HCT116 (cell line): ENCODE data around the gene CYP46A1. TPM values are rescaled to one million over a fixed set of nuclear protein-coding genes. Genes with fewer than 3 reads are reported as not detected.
A peak's percentile ranks its signal among the peaks of the same experiment; 100 is the strongest.

Source experiments
- ATAC-seq: fragments of 200-7000 bp; cut with Tn5 transposase; 2 replicates; pipeline ENCODE4 v1.9.1; 2020; ENCODE audit warnings: mild to moderate bottlenecking, moderate library complexity
- BruUV-seq: library from RNA; stranded (reverse); fragments of 400-500 nt; replicated peaks from 2 replicates; lab custom pipeline; 2021; lab: Mats Ljungman, UMichigan
- CTCF ChIA-PET: fragments of 300-600 bp; sonication (Branson Sonifier 250); formaldehyde crosslinking; loops from one replicate; lab custom pipeline; 2021; ENCODE audit warnings: antibody characterized with exemption; lab: Charles Lee
- POLR2A ChIA-PET: fragments of 300-600, 350-600 bp; sonication (Branson Sonifier 250); formaldehyde crosslinking; loops from one replicate; lab custom pipeline; 2021; ENCODE audit warnings: antibody characterized with exemption; lab: Charles Lee
- RAD21 ChIA-PET, 2 experiments: fragments of 300-600 bp; sonication (Branson Sonifier 250); formaldehyde crosslinking; loops; one replicate each; lab custom pipeline; 2023; ENCODE audit warnings: low total read pairs in 2 of 2; ENCODE audit not compliant: uncharacterized antibody in 2 of 2, unreplicated experiment in 2 of 2, low non-redundant PET in 1 of 2; lab: Charles Lee
- DNase-seq: peaks from one replicate; pipeline ENCODE4 v3.0.0-alpha.2; 2010; ENCODE audit warnings: low read depth, low spot score
- H2AFZ ChIP-seq: fragments of 200-600 bp; shearing (Covaris generic), sonication (generic); 2 replicates; pipeline ENCODE4 v1.6.1; 2017; ENCODE audit warnings: low read depth, mixed run types, mixed read lengths, antibody characterized with exemption, low read length; ENCODE audit not compliant: poor library complexity, severe bottlenecking
- H3K27ac ChIP-seq: 2 replicates; pipeline ENCODE4 v1.5.1; 2012; ENCODE audit warnings: low read depth, low read length
- H3K27me3 ChIP-seq: fragments of 200-600 bp; sonication (generic); 2 replicates; pipeline ENCODE4 v1.6.1; 2016; ENCODE audit warnings: mixed run types, low read length, mixed read lengths; ENCODE audit not compliant: insufficient read depth
- H3K36me3 ChIP-seq, 2 experiments: fragments of 200-500 bp in 1 of 2; fragments of 200-600 bp in 1 of 2; sonication (Bioruptor generic) in 1 of 2; sonication (generic) in 1 of 2; 2 replicates each; pipeline versions ENCODE4 v1.5.1 to v1.6.1; 2014 to 2016; ENCODE audit warnings: low read length in 2 of 2, inconsistent platforms in 1 of 2, mixed read lengths in 1 of 2, mixed run types in 1 of 2; ENCODE audit not compliant: insufficient read depth in 2 of 2, control insufficient read depth in 1 of 2
- H3K4me1 ChIP-seq, 2 experiments: fragments of 200-600 bp in 1 of 2; sonication (generic) in 1 of 2; 2 replicates each; pipeline versions ENCODE4 v1.5.1 to v1.6.1; 2012 to 2017; ENCODE audit warnings: low read length in 2 of 2, inconsistent platforms in 1 of 2, mild to moderate bottlenecking in 1 of 2, mixed read lengths in 1 of 2, mixed run types in 1 of 2, moderate library complexity in 1 of 2; ENCODE audit not compliant: insufficient read depth in 2 of 2, control insufficient read depth in 1 of 2
- H3K4me2 ChIP-seq: fragments of 200-600 bp; sonication (generic); 2 replicates; pipeline ENCODE4 v1.6.1; 2017; ENCODE audit warnings: mixed run types, low read length, mixed read lengths
- H3K4me3 ChIP-seq, 2 experiments: fragments of 200-600 bp in 1 of 2; sonication (generic) in 1 of 2; replicated peaks in 1 of 2; 2 replicates each; pipeline ENCODE4 v1.5.1; 2011 to 2016; ENCODE audit warnings: low read length in 2 of 2, control low read depth in 1 of 2, low read depth in 1 of 2, mild to moderate bottlenecking in 1 of 2, mixed read lengths in 1 of 2, mixed run types in 1 of 2
- H3K79me2 ChIP-seq: fragments of 200-600 bp; sonication (generic); 2 replicates; pipeline ENCODE4 v1.6.1; 2017; ENCODE audit warnings: mild to moderate bottlenecking, mixed run types, low read length, moderate library complexity, mixed read lengths; ENCODE audit not compliant: insufficient read depth
- H3K9ac ChIP-seq: fragments of 200-600 bp; sonication (generic); 2 replicates; pipeline ENCODE4 v1.6.1; 2016; ENCODE audit warnings: low read length, mixed read lengths
- H3K9me2 ChIP-seq: fragments of 200-600 bp; sonication (generic), shearing (Covaris generic); 2 replicates; pipeline ENCODE4 v1.6.1; 2017; ENCODE audit warnings: mixed run types, mild to moderate bottlenecking, moderate library complexity; ENCODE audit not compliant: insufficient read depth
- H3K9me3 ChIP-seq, 2 experiments: fragments of 200-500 bp in 1 of 2; fragments of 200-600 bp in 1 of 2; sonication (Bioruptor generic) in 1 of 2; sonication (generic) in 1 of 2; 2 replicates each; pipeline ENCODE4 v1.6.1; 2014 to 2017; ENCODE audit warnings: low read length in 2 of 2, mixed read lengths in 2 of 2, inconsistent platforms in 1 of 2, low read depth in 1 of 2, mild to moderate bottlenecking in 1 of 2, mixed run types in 1 of 2, moderate library complexity in 1 of 2; ENCODE audit not compliant: control insufficient read depth in 1 of 2, insufficient read depth in 1 of 2
- H4K20me1 ChIP-seq: fragments of 200-600 bp; sonication (generic), shearing (Covaris generic); 2 replicates; pipeline ENCODE4 v1.6.1; 2017; ENCODE audit warnings: mixed run types, mild to moderate bottlenecking, moderate library complexity; ENCODE audit not compliant: insufficient read depth
- CBX3 ChIP-seq: IDR thresholded peaks from 2 replicates; pipeline ENCODE4 v1.6.1; 2012; ENCODE audit warnings: low read depth
- CTCF ChIP-seq, 3 experiments: fragments of 200-600 bp in 1 of 3; sonication (generic) in 1 of 3; IDR thresholded peaks in 2 of 3; conservative IDR thresholded peaks in 1 of 3; 2 replicates each; pipeline ENCODE4 v1.5.1; 2012 to 2017; ENCODE audit warnings: low read depth in 2 of 3, low read length in 2 of 3, antibody characterized with exemption in 1 of 3, borderline replicate concordance in 1 of 3, control low read depth in 1 of 3, mild to moderate bottlenecking in 1 of 3, mixed read lengths in 1 of 3, mixed run types in 1 of 3, moderate library complexity in 1 of 3; ENCODE audit not compliant: insufficient read depth in 1 of 3
- EGR1 ChIP-seq: IDR thresholded peaks from 2 replicates; pipeline ENCODE4 v1.6.1; 2012; ENCODE audit warnings: low read depth
- EZH2 ChIP-seq: fragments of 200-600 bp; sonication (generic); IDR thresholded peaks from 2 replicates; pipeline ENCODE4 v1.6.1; 2017; ENCODE audit warnings: antibody characterized with exemption, mixed run types
- EZH2phosphoT487 ChIP-seq: fragments of 200-600 bp; IDR thresholded peaks from 2 replicates; pipeline ENCODE4 v1.6.1; 2018; ENCODE audit warnings: antibody characterized with exemption, borderline replicate concordance
- JUND ChIP-seq: IDR thresholded peaks from 2 replicates; pipeline ENCODE4 v1.6.1; 2012
- MAX ChIP-seq: IDR thresholded peaks from 2 replicates; pipeline ENCODE4 v1.6.1; 2012
- RAD21 ChIP-seq: IDR thresholded peaks from 2 replicates; pipeline ENCODE4 v1.6.1; 2012; ENCODE audit warnings: low read depth, mild to moderate bottlenecking
- SIN3A ChIP-seq: IDR thresholded peaks from 2 replicates; pipeline ENCODE4 v1.6.1; 2012; ENCODE audit warnings: low read depth
- SP1 ChIP-seq: IDR thresholded peaks from 2 replicates; pipeline ENCODE4 v1.6.1; 2012; ENCODE audit warnings: low read depth
- TCF7L2 ChIP-seq: IDR thresholded peaks from 2 replicates; pipeline ENCODE4 v1.7.0; 2011; ENCODE audit warnings: borderline replicate concordance, inconsistent platforms; ENCODE audit not compliant: insufficient read depth, insufficient read length; ENCODE audit errors: extremely low read depth
- ZBTB33 ChIP-seq: IDR thresholded peaks from 2 replicates; pipeline ENCODE4 v1.6.1; 2011; ENCODE audit warnings: mild to moderate bottlenecking, low read length, moderate library complexity; ENCODE audit not compliant: insufficient replicate concordance; ENCODE audit errors: extremely low read depth
- ZNF274 ChIP-seq: fragments of 200-500 bp; sonication (Bioruptor generic); IDR thresholded peaks from 2 replicates; pipeline ENCODE4 v1.6.1; 2014; ENCODE audit warnings: mild to moderate bottlenecking, low read depth, low read length, inconsistent platforms
- intact Hi-C: fragments of 100-400 bp; cut with micrococcal nuclease; formaldehyde crosslinking; loops from 2 replicates; pipeline ENCODE4 v1.10.0; 2022
- total RNA-seq: library from RNA; stranded (reverse); gene quantifications from one replicate; pipeline ENCODE4 v1.2.1, GENCODE V29; 2021; ENCODE audit not compliant: unreplicated experiment

The CYP46A1 gene
- total RNA-seq, 1 experiment from 2014 or later = 0.76 TPM

GRCh38 chr14:99687284-99688209 lies 3.4 kb downstream of the CYP46A1 start:
- Histone ChIP-seq H2AFZ (no peak overlapping the region), H3K4me1 (peaks cover 4 to 23% of the 10 kb centered on the region in 2 experiments; a peak in 2 of 4 replicates), H3K9me3 (no peaks in the 10 kb centered on the region), H4K20me1 (no peaks in the 10 kb centered on the region), H3K27me3 (no peaks in the 10 kb centered on the region; the same call in 1 of the 2 replicates), H3K79me2 (no peaks in the 10 kb centered on the region), H3K9me2 (no peaks in the 10 kb centered on the region), H3K36me3 (no peaks in the 10 kb centered on the region), H3K27ac (no peak overlapping the region), H3K9ac (no peak overlapping the region), H3K4me2 (peak overlapping the region; percentile 39), H3K4me3 (no peak overlapping the region)
- ChIA-PET CTCF (interaction anchor here (1.0 to 2.0 kb wide), 7 partner anchors 9 to 195 kb away, joined by 3 to 5 read pairs (median 4); no protein-coding TSS in a partner anchor), POLR2A (no interaction called here), RAD21 (no interaction called here)
- no TSS peak for BruUV-seq
- intact Hi-C loops = no loop called here
- DNase-seq (peak; percentile 15), ATAC-seq (no peak)
- TF ChIP-seq CTCF (IDR thresholded peaks at IDR 0.05 in 2 of 3, conservative IDR thresholded peaks at IDR 0.05 in 1 of 3; ENCODE audit: borderline replicate concordance in 1 of 3, insufficient read depth in 1 of 3, low read depth in 2 of 3, low read length in 2 of 3) = peak; percentile 47 to 98 (median 90); a peak in 5 of 6 replicates
- TF ChIP-seq RAD21 = peak; percentile 47; the same call in 1 of the 2 replicates
- no peak for TF ChIP-seq SIN3A
- TF ChIP-seq, all 23 proteins: peak for 2

- H2AFZ ChIP-seq = no peak overlapping the region
- BruUV-seq = no TSS peak
- no peaks in the 10 kb centered on the region; the same call in 1 of the 2 replicates for H3K27me3 ChIP-seq
- H3K4me1 ChIP-seq = peaks cover 4 to 17% of the 10 kb centered on the region in 2 experiments; a peak in 1 of 4 replicates
- no peak overlapping the region for H3K9ac ChIP-seq
- H3K36me3 ChIP-seq = no peaks in the 10 kb centered on the region
- no peaks in the 10 kb centered on the region for H3K9me3 ChIP-seq
- no peaks in the 10 kb centered on the region for H3K79me2 ChIP-seq
- H3K4me2 ChIP-seq = no peak overlapping the region
- POLR2A ChIA-PET = no interaction called here
- RAD21 ChIA-PET = no interaction called here
- intact Hi-C loops = no loop called here
- H3K9me2 ChIP-seq = no peaks in the 10 kb centered on the region
- CTCF ChIA-PET = interaction anchor here (1.0 to 2.0 kb wide), 6 partner anchors 8 to 194 kb away, joined by 3 to 5 read pairs (median 4); no protein-coding TSS in a partner anchor
- no peak for DNase-seq
- no peak overlapping the region for H3K27ac ChIP-seq
- no peak overlapping the region for H3K4me3 ChIP-seq
- H4K20me1 ChIP-seq = no peaks in the 10 kb centered on the region
- ATAC-seq = no peak
- TF ChIP-seq EGR1 (no peak), MAX (no peak), TCF7L2 (no peak), JUND (no peak), CBX3 (no peak), SP1 (no peak), EZH2 (no peak), EZH2phosphoT487 (no peak), ZNF274 (no peak), ZBTB33 (no peak)
Measured at GRCh38 chr14:99688210-99688581, 4.1 kb downstream of the CYP46A1 start.
